HPDE6-E6E7 (cell line): ENCODE data around the gene HSPB2.
"Not testable (repeated sequence)": the region's sequence is repeated elsewhere in the genome, so short reads cannot be mapped to it uniquely, and the experiment has no call there.

Source experiments
- DNase-seq: peaks from one replicate; pipeline ENCODE4 v3.0.0; 2011; ENCODE audit warnings: missing footprints; ENCODE audit errors: extremely low spot score

Gene HSPB2

GRCh38 chr11:111913997-111914396, 1.5 kb downstream of the HSPB2 start:
- no peak for DNase-seq

GRCh38 chr11:111916768-111917167, 4.2 kb downstream of the HSPB2 start:
- no peak for DNase-seq

DNA sequence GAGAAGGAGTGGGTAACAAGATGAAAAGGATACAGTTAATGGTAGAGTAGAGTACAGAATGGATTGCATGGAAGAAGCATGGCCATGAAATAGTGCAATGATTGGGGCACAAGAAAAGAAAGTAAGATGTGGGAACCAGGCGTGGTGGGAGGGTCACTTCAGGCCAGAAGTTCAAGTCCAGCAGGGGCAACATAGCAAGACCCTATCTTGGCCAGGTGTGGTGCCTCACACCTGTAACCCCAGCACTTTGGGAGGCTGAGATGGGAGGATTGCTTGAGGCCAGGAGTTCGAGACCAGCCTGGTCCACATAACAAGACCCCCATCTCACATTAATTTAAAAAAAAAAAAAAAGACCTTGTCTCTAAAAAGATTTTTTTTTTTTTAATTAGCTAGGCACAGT, 4.8 kb downstream of the HSPB2 start:
- DNase-seq = no peak

GRCh38 chr11:111917788-111918187, 5.3 kb downstream of the HSPB2 start:
- DNase-seq = no peak

DNA sequence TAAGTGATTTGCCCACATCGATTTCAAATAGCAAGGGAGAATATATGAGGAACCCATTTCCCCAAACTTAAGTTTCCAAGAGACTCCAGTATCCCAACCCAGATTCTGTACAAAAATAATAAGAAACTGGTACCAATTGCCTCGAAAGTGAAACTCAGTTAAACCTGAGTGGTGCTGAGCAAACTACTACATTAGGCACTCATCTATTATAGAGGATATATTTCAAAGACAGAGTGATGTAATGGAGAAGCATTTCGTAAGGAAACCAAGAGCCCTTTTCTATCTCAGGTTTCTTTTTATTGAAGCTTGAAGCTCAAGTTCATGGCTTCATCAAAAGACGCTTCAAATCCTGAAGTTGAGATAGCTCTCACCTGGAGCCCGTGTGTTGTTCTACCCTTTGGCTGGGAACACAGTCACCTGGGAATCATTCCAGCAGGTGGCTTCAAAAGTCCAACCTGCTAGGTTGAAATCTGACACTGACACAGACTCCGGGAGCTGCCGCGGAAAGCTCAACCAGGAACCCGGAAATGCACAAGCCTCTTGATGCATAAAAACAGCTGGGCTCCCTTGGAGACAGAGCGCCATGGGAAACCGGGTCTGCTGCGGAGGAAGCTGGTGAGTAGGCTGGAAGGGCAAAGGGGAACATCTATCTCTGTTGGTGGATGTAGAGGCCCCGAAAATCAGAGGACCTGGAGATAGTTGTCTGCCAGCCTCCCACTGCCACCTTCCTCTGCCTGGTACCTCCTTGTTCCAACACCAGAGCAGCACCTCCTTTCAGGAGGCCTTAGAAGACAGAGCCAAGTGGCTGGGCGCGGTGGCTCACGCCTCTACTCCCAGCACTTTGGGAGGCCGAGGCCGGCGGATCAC, 6.1 kb downstream of the HSPB2 start, which contains the start of gene C11orf52:
C11orf52 (plus strand) TSS at position 524 of the 867 bp plus-strand sequence; CDS start at position 584, 60 bp downstream.
- DNase-seq = peak; percentile 81

- DNase-seq = no peak
Observed at GRCh38 chr11:111920908-111921307, 8.4 kb downstream of the HSPB2 start.

DNA sequence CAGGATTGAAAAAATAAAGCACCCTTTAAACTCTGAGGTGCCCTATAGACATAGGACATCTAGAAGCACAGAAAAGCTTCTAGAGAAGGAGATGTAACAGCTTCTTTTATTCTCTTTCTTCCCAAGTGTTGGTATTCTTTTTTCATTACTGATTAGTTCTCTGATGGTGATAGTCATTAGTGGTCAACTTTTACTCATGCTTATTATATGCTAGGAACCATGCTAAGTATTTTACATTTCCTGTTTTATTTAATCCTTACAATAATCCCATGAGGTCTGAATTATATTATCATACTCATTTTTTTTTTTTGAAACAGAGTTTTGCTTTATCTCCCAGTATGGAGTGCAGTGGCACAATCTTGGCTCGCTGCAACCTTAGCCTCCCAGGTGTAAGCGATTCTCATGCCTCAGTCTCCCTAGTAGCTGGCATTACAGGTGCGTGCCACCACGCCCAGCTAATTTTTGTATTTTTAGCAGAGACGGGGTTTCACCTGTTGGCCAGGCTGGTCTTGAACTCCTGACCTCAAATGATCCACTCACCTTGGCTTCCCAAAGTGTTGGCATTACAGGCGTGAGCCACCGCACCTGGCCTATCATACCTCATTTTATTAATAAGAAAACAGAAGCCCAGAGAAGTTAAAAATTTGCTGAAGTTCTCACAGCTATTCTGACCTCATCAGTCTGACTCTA, 9.2 kb downstream of the HSPB2 start:
- no peak for DNase-seq

- DNase-seq = no peak
Observed at GRCh38 chr11:111922803-111923202, 10.3 kb downstream of the HSPB2 start.

- no peak for DNase-seq
Observed at GRCh38 chr11:111923351-111923788, 10.8 kb downstream of the HSPB2 start.

GRCh38 chr11:111923951-111924350, 11.4 kb downstream of the HSPB2 start:
- no peak for DNase-seq

DNA sequence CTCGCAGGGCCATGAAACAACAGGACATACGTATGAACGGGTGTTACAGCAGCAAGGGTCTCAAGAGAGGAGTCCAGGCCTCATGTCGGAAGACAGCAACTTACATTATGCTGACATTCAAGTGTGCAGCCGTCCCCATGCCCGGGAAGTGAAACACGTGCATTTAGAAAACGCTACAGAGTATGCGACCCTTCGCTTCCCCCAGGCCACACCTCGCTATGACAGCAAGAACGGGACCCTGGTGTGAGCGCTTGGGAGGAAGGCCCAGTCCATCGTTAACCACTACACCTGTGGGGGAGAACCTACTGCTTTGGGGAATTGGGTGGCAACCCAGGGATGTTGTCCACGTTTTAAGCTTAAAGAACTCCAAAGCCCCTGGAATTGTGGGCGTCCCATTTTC, 13.4 kb downstream of the HSPB2 start:
- no peak for DNase-seq

GRCh38 chr11:111926505-111927391, 14.2 kb downstream of the HSPB2 start:
- peak; percentile 89 for DNase-seq

DNA sequence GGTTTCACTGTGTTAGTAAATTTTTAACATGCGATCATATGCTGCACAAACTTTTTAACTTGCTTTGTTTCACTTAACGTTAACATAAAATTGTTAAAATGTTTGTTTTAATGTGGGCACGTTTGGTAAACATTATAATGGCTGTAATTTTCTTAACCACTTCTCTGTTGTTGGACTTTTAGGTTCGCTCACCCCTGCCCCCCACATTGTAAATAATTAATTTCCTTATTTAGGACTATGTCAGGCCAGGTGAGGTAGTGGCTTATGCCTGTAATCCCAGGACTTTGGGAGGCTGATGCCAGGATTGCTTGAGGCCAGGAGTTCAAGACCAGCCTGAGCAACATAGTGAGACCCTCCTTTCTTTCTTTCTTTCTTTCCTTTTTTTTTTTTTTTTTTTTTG, 17.9 kb downstream of the HSPB2 start:
- DNase-seq = no peak

DNA sequence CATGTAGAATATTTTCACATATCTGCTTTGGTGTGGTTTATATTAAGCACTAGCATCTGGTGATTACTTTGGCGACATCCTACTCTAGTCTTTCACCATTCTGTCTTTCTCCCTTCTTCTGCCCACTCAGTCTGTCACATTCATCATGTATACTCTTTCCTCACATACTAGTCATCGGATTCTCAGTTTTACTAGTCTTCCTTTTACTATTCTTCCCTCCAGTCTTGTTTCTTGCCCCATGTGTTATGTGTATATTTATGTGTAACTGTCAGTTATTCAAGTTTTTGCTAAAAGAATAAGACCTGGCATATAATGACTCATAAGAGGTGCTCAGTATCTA, 20.0 kb downstream of the HSPB2 start:
- DNase-seq = no peak

- not testable (repeated sequence) for DNase-seq
Observed at GRCh38 chr11:111933176-111933575, 20.6 kb downstream of the HSPB2 start.

DNA sequence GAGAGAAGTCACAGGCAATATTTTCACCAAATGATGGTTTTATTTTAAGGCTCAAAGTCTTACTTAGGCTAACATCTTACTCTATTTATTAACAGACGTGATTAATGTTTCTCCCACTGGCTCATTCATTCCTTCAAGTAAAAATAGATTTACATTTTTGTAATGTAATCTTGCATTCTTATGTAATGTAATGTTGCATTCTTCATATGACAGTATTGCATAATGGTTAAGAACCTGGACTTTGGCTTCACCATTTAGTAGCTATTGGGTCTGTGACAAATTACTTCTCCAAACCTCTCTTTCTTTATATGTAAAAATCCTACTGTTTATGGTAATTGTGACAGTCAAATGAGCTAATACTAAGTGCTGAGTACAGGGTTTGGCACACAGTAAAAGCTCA, 21.3 kb downstream of the HSPB2 start:
- no peak for DNase-seq

DNA sequence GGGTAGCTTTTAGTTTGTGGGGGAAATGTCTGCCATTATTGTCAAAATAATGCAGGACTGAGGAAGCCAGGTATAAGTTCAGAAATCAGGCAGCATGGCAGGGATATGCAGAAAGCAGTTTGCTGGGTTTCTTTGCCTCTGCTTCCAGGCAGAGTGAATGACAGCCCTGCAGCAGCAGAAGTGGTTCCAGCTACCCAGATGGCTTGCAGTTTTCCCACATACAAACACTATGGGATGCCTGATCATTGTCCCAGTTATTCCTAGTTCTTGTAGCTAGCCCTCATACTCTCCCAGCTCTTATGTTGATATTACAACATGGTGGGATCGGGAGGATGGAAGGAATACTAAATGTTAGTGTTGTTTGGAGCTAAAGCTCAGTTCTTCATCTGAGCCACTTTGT, 21.8 kb downstream of the HSPB2 start:
- DNase-seq = no peak

- DNase-seq = no peak
Observed at GRCh38 chr11:111935317-111936039, 22.9 kb downstream of the HSPB2 start.

GRCh38 chr11:111936040-111936540, 23.6 kb downstream of the HSPB2 start:
- no peak for DNase-seq

GRCh38 chr11:111937461-111937769, 24.9 kb downstream of the HSPB2 start:
- DNase-seq = no peak

DNA sequence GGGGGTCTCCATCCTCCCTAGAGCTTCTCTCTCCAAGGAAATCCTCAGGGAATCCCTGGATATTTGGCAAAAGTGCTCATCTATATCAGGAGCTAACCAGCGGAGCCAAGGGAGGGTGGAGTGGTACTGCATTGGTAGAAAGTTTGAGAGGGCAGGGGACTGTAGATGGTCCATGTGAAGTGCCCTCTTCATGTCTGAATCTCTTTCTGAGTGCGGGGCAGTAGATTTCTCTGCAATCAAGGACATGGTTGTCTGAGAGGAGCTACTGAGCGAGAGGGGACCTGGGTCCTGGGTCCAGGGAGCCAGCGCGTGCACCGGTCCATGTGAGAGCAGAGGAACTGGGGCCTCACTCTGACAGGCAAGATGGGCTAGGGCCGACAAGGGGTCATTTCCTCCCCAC, 25.3 kb downstream of the HSPB2 start:
- DNase-seq = no peak
